Ovary (tissue), 3 donors: ENCODE data around the gene SKI.

ENCODE experiments used
- CTCF ChIP-seq, 3 donors: fragments of 450-650 bp in 2 of 3; fragments of 200-600 bp in 1 of 3; IDR thresholded peaks; one replicate each; pipeline versions ENCODE4 v1.5.1 to v1.8.0; 2016 to 2022; ENCODE audit warnings: antibody characterized with exemption in 3 of 3, mild to moderate bottlenecking in 1 of 3
- POLR2A ChIP-seq: fragments of 450-650 bp; IDR thresholded peaks from one replicate; pipeline ENCODE4 v1.6.1; 2017; ENCODE audit warnings: antibody characterized with exemption, mild to moderate bottlenecking, moderate library complexity
- donor health status: DM: no; HTN: no; CAD: no.

- TF ChIP-seq CTCF (IDR thresholded peaks at IDR 0.05) (no peak), POLR2A (no peak)
These were observed 20.2 kb downstream of the SKI start for GRCh38 chr1:2248127-2248826.
